Stomach (tissue), 9 donors: ENCODE results near the gene ARL10. TPM values are rescaled to one million over a fixed set of nuclear protein-coding genes. Genes with fewer than 3 reads are reported as not detected.
A peak's percentile ranks its signal among the peaks of the same experiment; 100 is the strongest.

Experiments
- DNase-seq, 2 donors: peaks; one replicate each; pipeline versions ENCODE4 v3.0.0 to v3.0.0-alpha.2; 2013 to 2019
- H3K27ac ChIP-seq, 5 donors: fragments of 200-600 bp in 4 of 5; sonication (generic) in 4 of 5; one replicate each; pipeline ENCODE4 v1.5.1; 2013 to 2019; ENCODE audit warnings: mild to moderate bottlenecking in 1 of 5, moderate library complexity in 1 of 5
- H3K27me3 ChIP-seq, 3 donors: fragments of 200-600 bp; sonication (generic); one replicate each; pipeline ENCODE4 v1.5.1; 2017 to 2019; ENCODE audit warnings: mixed run types in 1 of 3
- H3K36me3 ChIP-seq, 4 donors: fragments of 200-600 bp; sonication (generic); 1 replicate in 3 of 4; 2 replicates in 1 of 4; pipeline ENCODE4 v1.5.1; 2016 to 2019
- H3K4me1 ChIP-seq, 4 donors: fragments of 200-600 bp; sonication (generic); one replicate each; pipeline ENCODE4 v1.5.1; 2016 to 2019
- H3K4me3 ChIP-seq, 4 donors: fragments of 200-600 bp; sonication (generic) in 3 of 4; one replicate each; pipeline ENCODE4 v1.5.1; 2016 to 2019; ENCODE audit warnings: mild to moderate bottlenecking in 1 of 4
- H3K9me3 ChIP-seq, 4 donors: fragments of 200-600 bp; sonication (generic); one replicate each; pipeline ENCODE4 v1.5.1; 2016 to 2019
- EP300 ChIP-seq: sonication (generic); formaldehyde crosslinking; IDR thresholded peaks from one replicate; pipeline ENCODE4 v1.6.1; 2017; ENCODE audit warnings: antibody characterized with exemption
- POLR2A ChIP-seq, 4 donors: fragments of 450-650 bp; IDR thresholded peaks; one replicate each; pipeline ENCODE4 v1.6.1; 2016; ENCODE audit warnings: antibody characterized with exemption in 4 of 4, control low read depth in 2 of 4, mild to moderate bottlenecking in 1 of 4, moderate library complexity in 1 of 4
- POLR2AphosphoS5 ChIP-seq, 3 donors: sonication (generic); formaldehyde crosslinking; IDR thresholded peaks; one replicate each; pipeline ENCODE4 v1.6.1; 2016; ENCODE audit warnings: antibody characterized with exemption in 3 of 3
- WGBS, 5 donors: extraction: QIAGEN DNeasy Blood & Tissue Kit in 3 of 5; methylation state at CpG; one replicate each; pipeline versions ENCODE4 v1.1.5 to v1.1.7; 2013 to 2018; 5-methylcytosine and 5-hydroxymethylcytosine counted together
- intact Hi-C: fragments of 100-400 bp; cut with DNase I; formaldehyde crosslinking; loops from one replicate; pipeline ENCODE4 v1.15.1; 2023; ENCODE audit warnings: low total_unique reads
- polyA plus RNA-seq, 3 donors: library from polyadenylated mRNA; stranded (reverse); fragments of 200-250 nt; gene quantifications; one replicate each; pipeline ENCODE4 v1.2.3, GENCODE V29; 2013
- total RNA-seq, 5 donors: library from RNA; depleted of rRNA; stranded (reverse); fragments of >200 nt; gene quantifications; one replicate each; pipeline versions ENCODE4 v1.1.0 to v1.2.3, GENCODE V29; 2014 to 2016
- TF ChIP-seq, protein P1 (sequence below), 7 experiments: fragments of 450-650 bp in 4 of 7; fragments of 200-600 bp in 3 of 7; sonication (generic) in 3 of 7; IDR thresholded peaks; one replicate each; pipeline ENCODE4 v1.5.1; 2016 to 2019; ENCODE audit warnings: antibody characterized with exemption in 7 of 7, control low read depth in 2 of 7, mild to moderate bottlenecking in 1 of 7
- donor health status: healthy with polysubstance abuse.
- donor health status: Bipolar disorder and iron deficiency.
- donor health status: healthy.

Gene ARL10
- total and polyA plus RNA-seq, 8 donors, result 0.31 to 9.9 (median 3.0) TPM

DNA sequence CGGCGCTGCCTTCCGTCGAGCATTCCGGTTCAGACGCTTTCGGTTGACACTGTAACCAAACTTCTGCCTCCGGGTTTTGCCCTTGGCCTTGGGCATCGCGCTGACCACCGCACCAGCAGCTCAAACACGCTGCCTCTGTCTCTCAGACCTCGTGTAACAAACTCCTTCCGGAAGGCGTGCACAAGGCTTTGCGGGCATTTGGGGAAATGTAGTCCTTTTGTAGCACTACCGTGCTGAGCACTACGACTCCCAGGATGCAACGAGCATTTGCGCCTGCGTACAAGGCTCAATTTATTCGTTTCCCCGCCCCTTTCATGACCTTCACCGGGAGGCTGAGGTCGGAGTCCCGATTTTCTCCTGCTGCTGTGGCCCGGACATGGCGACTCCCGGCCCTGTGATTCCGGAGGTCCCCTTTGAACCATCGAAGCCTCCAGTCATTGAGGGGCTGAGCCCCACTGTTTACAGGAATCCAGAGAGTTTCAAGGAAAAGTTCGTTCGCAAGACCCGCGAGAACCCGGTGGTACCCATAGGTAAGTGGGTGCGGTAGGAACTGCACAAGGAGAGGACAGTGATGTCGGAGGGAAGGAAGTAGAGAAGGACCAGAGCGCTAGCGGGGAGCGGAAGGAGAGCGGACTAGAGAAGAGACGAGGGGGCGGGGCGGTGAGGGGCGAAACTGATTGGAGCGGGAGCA, 23.3 kb downstream of the ARL10 start, which contains the start of the genes HIGD2A and NOP16:
TSS of gene HIGD2A (plus strand) at position 308 of the 691 bp plus-strand sequence. CDS start at position 377, 69 bp downstream.
TSS of gene NOP16 (minus strand) at position 155 of the 691 bp plus-strand sequence. CDS start at position 96, 59 bp downstream.
- peak; percentile 99 for DNase-seq
- Histone ChIP-seq H3K36me3 (peaks cover 29 to 66% (median 53%) of the 10 kb centered on the region in 4 donors), H3K4me1 (peaks cover 16 to 36% (median 31%) of the 10 kb centered on the region in 4 donors), H3K4me3 (peak within 1 kb of the TSS; percentile 71 to 100 (median 92)), H3K27me3 (no peaks in the 10 kb centered on the region), H3K9me3 (no peaks in the 10 kb centered on the region), H3K27ac (peak within 1 kb of the TSS; percentile 93 to 98 (median 97))
- TF ChIP-seq POLR2A (IDR thresholded peaks at IDR 0.05) (no peak), POLR2AphosphoS5 (IDR thresholded peaks at IDR 0.05) (peak in 2 of 3 donors; percentile 80 to 92), EP300 (no peak)
- TF ChIP-seq, protein P1, sequence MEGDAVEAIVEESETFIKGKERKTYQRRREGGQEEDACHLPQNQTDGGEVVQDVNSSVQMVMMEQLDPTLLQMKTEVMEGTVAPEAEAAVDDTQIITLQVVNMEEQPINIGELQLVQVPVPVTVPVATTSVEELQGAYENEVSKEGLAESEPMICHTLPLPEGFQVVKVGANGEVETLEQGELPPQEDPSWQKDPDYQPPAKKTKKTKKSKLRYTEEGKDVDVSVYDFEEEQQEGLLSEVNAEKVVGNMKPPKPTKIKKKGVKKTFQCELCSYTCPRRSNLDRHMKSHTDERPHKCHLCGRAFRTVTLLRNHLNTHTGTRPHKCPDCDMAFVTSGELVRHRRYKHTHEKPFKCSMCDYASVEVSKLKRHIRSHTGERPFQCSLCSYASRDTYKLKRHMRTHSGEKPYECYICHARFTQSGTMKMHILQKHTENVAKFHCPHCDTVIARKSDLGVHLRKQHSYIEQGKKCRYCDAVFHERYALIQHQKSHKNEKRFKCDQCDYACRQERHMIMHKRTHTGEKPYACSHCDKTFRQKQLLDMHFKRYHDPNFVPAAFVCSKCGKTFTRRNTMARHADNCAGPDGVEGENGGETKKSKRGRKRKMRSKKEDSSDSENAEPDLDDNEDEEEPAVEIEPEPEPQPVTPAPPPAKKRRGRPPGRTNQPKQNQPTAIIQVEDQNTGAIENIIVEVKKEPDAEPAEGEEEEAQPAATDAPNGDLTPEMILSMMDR (IDR thresholded peaks at IDR 0.05), result peak in 1 of 7 experiments; percentile 53
- intact Hi-C loops, result no loop called here
- 0 to 1% (median 0%) methylated on average over 47 of the region's 47 CpGs for WGBS, 5 donors

GRCh38 chr5:176389135-176390123, 24.1 kb downstream of the ARL10 start:
- intact Hi-C loops, result no loop called here
- Histone ChIP-seq H3K4me3 (peak overlapping the region; percentile 71 to 100 (median 92)), H3K4me1 (peaks cover 16 to 36% (median 31%) of the 10 kb centered on the region in 4 donors), H3K27me3 (no peaks in the 10 kb centered on the region), H3K36me3 (peaks cover 22 to 66% (median 53%) of the 10 kb centered on the region in 4 donors), H3K9me3 (no peaks in the 10 kb centered on the region), H3K27ac (peak overlapping the region; percentile 93 to 98 (median 97))
- TF ChIP-seq POLR2A (IDR thresholded peaks at IDR 0.05), result peak in 1 of 4 donors; percentile 69
- TF ChIP-seq POLR2AphosphoS5 (IDR thresholded peaks at IDR 0.05), result peak; percentile 5 to 93 (median 64)
- no peak for TF ChIP-seq EP300
- TF ChIP-seq, protein P1 (IDR thresholded peaks at IDR 0.05), result no peak
- no peak for DNase-seq
- 26 to 41% (median 27%) methylated on average over 27 to 41 of the region's 41 CpGs for WGBS, 5 donors

- WGBS, 5 donors, result 79 to 95% (median 90%) methylated on average over 4 of the region's 4 CpGs
- DNase-seq, result no peak
- peaks cover 18 to 66% (median 60%) of the 10 kb centered on the region in 4 donors for H3K36me3 ChIP-seq
- TF ChIP-seq, protein P1 (IDR thresholded peaks at IDR 0.05), result no peak
- TF ChIP-seq EP300 (no peak), POLR2A (IDR thresholded peaks at IDR 0.05) (no peak), POLR2AphosphoS5 (IDR thresholded peaks at IDR 0.05) (no peak)
- H3K9me3 ChIP-seq, result no peaks in the 10 kb centered on the region
- H3K27me3 ChIP-seq, result no peaks in the 10 kb centered on the region
- peaks cover 16 to 33% (median 29%) of the 10 kb centered on the region in 4 donors for H3K4me1 ChIP-seq
- intact Hi-C loops, result no loop called here
- H3K4me3 ChIP-seq, result no peak overlapping the region
- H3K27ac ChIP-seq, result no peak overlapping the region
These were observed 26.2 kb downstream of the ARL10 start for GRCh38 chr5:176391479-176391878.

DNA sequence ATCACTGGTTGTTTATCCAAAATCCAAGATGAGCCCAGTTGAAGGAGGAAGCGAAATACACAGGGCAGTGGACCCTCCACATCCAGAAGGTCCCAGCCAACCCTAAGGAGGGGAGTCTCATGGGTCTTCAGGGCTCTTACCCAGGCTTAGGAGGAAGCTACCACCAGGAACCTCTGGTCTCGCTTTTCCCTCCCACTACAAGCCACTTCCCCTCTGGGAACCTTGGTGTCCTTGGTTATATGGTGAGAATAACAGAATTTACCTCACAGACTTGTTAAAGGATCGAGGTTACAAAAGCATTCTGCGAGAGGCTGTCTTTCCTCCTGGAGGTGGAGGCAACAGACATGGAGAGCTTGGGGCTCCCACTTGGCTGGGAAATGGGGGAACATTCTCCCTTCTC, 26.7 kb downstream of the ARL10 start:
- Histone ChIP-seq H3K9me3 (no peaks in the 10 kb centered on the region), H3K36me3 (peaks cover 22 to 69% (median 64%) of the 10 kb centered on the region in 4 donors), H3K4me3 (no peak overlapping the region), H3K27me3 (no peaks in the 10 kb centered on the region), H3K4me1 (peaks cover 16 to 28% (median 23%) of the 10 kb centered on the region in 4 donors), H3K27ac (no peak overlapping the region)
- WGBS, 5 donors, result 89 to 92% (median 91%) methylated on average over 4 of the region's 4 CpGs
- intact Hi-C loops, result no loop called here
- no peak for TF ChIP-seq EP300
- TF ChIP-seq, protein P1 (IDR thresholded peaks at IDR 0.05), result no peak
- no peak for TF ChIP-seq POLR2A (IDR thresholded peaks at IDR 0.05)
- no peak for TF ChIP-seq POLR2AphosphoS5 (IDR thresholded peaks at IDR 0.05)
- no peak for DNase-seq
